GM12892 (cell line): ENCODE measurements around the gene C22orf15.

Experiments
- POLR2A ChIP-seq: IDR thresholded peaks from 2 replicates; pipeline ENCODE4 v1.6.1; 2011; ENCODE audit warnings: low read depth, low read length, control low read depth
- POLR2AphosphoS5 ChIP-seq: IDR thresholded peaks from 2 replicates; pipeline ENCODE4 v1.6.1; 2011; ENCODE audit warnings: low read depth, low read length, control low read depth
- TAF1 ChIP-seq: IDR thresholded peaks from 2 replicates; pipeline ENCODE4 v1.6.1; 2011; ENCODE audit warnings: low read depth, mild to moderate bottlenecking, control low read depth, low read length, borderline replicate concordance

DNA sequence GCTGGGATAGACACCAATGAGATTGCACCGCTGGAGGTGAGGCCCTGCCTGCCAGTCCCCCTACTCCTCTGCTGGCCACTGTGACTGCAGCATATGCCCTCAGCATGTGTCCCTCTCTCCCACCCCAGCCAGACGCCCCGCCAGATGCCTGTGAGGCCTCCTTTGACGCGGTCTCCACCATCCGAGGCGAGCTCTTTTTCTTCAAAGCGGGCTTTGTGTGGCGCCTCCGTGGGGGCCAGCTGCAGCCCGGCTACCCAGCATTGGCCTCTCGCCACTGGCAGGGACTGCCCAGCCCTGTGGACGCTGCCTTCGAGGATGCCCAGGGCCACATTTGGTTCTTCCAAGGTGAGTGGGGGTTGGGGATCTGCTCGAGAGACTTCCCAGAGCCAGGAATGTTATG lies 18.3 kb downstream of the C22orf15 start:
- TF ChIP-seq POLR2A (no peak), POLR2AphosphoS5 (no peak), TAF1 (no peak)
